Measurements from ENCODE around the gene ANKRD2.

Gene ANKRD2

DNA sequence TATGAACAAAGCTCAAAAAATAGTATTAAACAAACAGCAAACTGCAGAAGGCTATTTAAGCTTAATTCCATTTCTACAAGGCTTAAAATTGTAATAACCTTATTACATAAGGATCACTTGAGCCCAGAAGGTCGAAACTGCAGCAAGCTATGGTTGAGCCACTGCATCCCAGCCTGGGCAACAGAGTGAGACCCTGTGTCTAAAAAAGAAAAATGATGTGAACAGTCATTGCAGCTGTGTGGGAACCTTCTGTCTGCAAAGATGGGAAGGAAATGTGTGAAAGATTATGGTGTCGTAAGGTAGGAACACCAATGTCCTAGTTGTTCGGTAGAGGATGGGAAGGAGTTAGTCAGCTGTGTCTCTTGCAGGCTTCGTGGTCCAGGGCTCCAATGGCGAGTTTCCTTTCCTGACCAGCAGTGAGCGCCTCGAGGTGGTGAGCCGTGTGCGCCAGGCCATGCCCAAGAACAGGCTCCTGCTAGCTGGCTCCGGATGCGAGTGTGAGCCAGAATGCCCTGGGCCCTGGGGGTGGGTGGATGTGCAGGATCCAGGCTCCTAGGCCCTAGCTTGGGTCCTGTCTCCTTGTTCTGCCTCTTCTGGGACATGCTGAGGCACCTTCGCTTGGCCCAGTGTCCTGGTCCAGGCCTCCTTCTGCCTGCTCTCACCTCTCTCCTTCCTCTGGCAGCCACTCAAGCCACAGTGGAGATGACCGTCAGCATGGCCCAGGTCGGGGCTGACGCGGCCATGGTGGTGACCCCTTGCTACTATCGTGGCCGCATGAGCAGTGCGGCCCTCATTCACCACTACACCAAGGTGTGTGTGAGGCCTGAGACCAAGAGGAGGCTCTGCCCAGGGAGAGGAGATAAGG lies 26.1 kb downstream of the ANKRD2 start:
- DNase-seq = no peak

DNA sequence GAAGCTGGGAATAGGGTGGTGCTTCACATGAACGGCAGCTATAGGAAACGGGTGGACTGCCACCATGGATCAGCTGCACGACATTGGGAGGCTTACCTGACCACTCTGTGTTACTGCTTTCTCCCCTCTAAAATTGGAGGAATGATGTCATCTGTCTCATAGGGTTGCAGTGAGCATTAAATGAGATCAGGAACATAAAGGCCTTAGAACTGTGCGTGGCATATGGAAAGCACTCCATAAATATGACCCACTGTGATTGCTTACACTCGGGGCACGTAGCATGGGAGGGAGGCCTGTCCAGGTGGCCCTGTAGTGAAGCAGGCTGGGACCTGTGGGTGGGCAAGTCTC lies 26.7 kb downstream of the ANKRD2 start:
- no peak for DNase-seq

DNA sequence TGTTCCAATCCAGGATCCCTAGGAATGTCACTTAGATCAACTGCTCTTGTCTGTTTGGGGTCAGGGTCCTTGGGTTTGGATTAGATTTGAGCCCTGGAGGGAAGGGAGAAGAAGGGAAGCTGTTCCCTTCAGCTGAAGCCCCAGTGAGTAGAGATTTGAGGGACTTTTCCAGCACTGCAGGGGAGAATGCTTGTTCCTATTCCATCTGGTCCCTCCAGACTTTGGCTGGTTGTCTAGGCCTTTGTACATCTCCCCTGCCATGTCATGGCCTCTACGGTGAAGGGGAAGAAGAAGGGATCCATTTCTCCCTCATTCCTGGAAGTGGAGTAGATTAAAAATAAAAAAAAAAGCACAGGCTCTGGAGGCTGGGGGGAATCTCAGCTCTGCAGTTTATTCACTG lies 28.0 kb downstream of the ANKRD2 start:
- DNase-seq = no peak

DNA sequence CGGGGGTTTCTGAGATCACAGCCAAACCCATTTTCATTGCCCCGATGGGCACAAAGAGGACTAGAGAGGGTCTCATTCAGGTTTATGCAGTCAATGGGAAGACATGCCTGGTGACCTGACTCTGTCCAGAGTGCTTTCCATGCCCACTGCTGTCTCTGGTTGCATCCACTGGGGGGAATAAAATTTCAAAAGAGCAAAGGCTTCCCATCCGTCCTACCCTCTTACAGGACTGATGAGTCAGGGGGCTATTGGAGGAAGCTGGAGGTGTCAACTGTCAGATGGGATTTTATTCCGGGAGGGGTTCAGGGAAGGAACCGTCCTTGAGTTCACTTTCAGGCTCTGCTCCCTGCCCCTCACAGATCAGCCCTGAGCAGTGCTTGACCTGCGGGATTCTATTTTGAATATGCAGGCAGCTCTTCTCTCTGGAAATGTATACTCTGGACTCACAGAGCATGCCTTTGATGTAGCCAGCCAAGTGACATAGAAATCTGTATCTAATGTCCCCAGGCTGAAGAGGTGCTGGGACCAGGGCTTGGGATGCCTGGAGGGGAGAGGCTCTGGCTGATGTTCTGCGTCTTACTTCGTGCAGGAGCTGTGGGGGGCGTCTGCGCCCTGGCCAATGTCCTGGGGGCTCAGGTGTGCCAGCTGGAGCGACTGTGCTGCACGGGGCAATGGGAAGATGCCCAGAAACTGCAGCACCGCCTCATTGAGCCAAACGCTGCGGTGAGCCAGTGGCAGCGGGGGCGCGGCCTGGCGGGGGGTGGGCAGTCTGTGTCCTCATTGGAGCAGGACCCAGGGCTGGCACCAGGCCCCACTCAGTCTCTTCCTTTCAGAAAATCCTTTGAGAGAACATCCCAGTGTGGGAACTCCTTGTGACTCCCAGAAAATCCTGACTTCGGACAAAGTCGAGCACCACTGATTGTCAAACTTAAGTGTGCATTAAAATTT lies 29.0 kb downstream of the ANKRD2 start:
- DNase-seq = no peak

DNA sequence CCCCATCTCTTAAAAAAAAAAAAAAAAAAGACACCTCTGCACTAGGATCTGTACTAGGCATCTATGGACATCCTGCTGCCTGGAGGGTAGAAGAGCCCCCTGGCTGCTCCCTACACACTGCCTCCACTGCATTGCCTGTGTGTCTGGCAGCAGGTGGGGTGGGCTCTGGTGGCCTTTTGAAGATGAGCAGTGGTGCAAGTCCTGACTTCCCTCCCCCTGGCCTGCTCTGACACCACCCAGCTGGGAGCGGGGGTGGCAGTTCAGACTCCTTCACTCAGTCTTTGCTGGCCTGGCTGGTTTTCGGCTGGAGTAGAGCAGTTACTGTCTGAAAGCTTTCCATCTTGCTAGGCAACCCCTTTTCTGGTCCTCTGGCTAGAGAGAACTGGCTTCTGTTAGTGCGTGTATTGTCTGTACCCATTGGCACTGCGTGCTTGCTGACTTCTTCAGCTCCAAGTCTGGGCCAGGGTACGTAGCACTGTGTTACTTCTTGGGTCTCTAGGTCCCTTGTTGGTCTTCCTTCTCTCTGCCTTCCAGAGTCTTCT lies 34.6 kb downstream of the ANKRD2 start:
- DNase-seq = no peak

DNA sequence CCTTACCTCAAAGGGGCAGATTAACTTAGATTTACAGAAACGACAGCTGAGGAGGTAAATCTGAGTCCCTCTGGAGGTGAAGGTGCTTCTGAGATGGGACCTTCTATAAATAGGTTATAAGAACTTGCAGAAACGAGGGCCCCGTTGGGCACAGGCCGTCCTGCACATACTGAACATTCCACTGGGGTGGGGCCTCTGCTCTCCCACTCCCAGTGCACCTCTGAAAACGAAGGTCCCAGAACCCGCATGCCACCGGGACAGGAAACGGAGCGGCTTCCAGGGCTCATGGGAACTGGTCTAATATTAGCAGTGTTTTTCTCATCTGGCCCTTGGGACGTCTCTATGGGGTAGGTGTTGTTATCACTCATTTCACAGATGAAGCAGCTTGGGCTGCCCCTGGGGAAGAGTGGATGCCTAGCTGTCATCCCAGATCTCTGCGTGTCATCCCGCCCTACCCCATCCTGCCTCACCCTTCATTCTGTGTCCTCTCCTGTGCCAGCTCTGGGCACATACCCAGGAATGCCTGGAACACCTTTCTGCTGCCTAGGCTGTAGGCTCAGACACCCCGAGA lies 36.5 kb downstream of the ANKRD2 start:
- DNase-seq = no peak

DNA sequence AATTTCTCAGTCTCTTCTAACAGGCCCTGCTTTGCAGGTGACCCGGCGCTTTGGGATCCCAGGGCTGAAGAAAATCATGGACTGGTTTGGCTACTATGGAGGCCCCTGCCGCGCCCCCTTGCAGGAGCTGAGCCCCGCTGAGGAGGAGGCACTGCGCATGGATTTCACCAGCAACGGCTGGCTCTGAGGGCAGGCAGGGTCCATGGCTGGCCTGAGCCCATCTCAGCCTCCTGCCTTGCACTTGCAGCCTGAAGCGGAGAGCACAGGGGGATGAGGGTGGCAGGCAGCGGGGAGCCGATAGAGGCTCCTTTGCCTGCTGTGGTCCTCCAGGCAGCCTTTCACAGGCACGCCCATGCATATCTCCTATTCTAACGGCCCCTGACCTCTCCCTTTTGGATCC lies 38.9 kb downstream of the ANKRD2 start:
- DNase-seq = no peak

DNA sequence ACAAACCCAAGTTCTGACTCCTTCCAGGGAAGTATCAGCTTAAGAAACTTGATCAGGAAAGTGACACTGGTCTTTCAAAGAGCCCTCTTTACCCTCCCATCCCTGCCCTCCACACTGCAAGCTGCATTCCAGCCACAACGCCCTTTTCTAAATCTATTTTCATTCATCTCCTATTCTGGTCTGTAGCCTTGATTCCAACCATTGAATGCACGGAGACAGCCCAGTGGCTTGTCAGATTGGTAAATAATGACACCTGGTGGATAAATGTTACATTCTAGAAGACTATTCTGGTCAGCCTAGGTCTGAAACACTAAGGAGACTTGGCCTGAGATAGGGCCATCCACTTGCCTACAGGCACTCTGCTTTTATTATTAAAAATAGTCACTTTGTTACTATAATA lies 39.8 kb downstream of the ANKRD2 start:
- DNase-seq = no peak

DNA sequence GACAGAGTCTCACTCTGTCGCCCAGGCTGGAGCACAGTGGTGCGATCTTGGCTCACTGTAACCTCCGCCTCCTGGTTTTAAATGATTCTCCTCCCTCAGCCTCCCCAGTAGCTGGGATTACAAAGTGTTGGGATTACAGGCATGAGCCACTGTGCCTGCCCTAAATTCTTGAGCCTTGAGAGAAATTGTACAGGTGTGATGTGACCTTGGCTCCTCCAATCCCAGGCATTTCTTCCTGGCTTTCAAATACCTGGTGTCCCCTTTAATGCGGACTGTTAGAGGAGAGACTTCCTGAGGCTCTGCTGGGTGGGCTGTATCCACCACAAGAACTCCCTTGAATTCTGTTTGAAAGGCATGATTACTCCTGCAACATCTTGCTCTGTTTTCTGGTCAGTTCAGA lies 45.7 kb downstream of the ANKRD2 start:
- DNase-seq = no peak

DNA sequence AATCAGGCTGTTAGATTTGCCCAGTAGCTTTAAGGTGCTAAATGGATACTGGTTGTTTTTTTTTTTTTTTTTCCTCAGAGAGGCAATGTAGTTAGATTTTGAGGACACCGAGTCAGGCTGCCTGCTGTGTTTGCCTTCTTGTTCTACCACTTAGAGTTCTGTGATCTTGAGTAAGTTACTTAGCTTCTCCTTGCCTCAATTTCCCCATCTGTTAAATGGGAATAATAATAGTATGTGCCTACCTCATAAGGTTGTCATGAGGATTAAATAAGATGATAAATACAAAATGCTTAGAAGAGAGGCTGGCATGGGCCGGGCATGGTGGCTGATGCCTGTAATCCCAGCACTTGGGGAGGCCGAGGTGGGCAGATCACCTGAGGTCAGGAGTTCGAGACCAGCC lies 46.2 kb downstream of the ANKRD2 start:
- DNase-seq = no peak

DNA sequence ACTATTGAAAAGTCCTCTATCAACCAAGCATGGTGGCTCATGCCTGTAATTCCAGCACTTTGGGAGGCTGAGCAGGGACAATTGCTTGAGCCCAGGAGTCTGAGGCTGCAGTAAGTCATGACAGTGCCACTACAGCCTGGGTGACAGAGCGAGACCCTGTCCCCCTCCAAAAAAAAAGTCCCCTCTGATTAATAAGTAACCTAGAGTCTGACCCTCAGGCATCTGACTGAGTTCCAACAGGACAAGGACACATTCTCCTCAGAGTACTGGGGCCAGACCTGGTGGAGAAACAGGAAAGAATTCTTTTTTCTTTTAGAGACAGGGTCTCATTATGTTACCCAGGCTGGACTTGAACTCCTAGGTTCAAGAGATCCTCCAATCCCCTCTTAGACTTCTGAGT lies 50.7 kb downstream of the ANKRD2 start:
- DNase-seq = no peak

DNA sequence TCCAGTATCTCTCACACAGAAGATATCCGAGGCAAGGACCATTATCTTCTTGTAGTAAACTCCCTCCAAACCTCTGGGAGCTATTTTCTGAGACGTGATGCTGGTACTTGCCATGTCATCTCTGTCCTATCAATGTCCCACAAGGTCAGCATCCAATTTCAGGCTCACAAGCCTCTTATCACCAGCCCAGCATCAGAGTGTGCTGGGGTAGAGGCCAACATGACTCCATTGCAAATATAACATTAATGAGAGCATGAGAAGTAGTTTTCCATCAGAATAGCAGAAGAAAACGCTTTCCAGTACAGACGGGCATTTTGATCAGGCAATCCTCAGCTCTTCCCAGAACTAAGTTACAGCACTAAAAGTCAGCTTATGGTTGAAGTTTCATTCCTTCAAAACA lies 55.2 kb downstream of the ANKRD2 start:
- no peak for DNase-seq

DNA sequence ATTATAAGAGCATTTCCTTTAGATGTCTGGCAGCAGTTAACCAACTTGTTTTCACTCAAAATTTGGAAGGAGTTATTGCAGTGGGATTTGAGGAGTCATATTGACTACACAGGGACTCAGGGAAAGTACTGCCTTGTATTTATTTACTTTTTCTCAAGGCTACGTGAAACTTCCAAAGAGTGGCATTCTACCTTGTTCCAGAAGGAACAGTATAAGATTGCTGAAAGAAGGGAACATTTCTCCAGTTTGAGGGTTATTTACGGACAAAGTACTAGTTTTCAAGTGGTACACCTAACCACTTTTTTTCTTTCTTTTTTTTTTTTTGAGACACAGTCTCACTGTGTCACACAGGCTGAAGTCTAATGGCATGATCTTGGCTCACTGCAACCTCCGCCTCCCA lies 55.6 kb downstream of the ANKRD2 start:
- DNase-seq = no peak

DNA sequence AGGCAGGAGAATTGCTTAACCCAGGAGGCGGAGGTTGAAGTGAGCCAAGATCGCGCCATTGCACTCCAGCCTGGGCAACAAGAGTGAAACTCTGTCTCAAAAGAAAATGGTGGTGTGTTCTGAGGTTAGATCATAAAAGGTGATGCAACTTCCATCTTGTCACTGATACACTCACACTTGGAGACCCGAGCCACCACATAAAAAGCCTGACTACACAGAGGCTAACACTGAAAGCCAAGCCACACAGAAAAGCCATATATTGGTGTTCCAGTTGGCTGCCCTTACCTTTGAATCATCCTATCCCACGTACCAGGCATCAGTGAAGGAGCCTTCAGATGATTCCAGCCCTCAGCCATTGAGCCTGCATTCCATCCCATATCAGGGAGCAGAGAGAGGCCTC lies 56.7 kb downstream of the ANKRD2 start:
- no peak for DNase-seq

DNA sequence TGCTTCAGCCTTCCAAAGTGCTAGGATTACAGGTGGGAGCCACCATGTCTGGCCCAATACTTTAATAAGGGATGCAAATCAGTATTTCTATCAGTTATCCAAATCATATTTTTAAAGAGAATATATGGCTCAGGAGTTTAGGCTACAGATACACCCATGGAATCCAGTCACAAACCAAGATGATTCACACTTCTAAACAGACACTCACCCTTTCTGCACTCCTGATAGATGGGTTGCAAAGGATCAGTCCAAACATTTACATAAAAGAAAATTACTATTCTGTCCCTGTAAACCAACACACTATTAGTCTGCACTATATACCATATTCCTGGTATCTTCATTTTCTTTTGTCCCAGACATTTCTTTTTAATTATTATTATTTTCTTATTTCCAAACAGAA lies 58.5 kb downstream of the ANKRD2 start:
- DNase-seq = no peak

DNA sequence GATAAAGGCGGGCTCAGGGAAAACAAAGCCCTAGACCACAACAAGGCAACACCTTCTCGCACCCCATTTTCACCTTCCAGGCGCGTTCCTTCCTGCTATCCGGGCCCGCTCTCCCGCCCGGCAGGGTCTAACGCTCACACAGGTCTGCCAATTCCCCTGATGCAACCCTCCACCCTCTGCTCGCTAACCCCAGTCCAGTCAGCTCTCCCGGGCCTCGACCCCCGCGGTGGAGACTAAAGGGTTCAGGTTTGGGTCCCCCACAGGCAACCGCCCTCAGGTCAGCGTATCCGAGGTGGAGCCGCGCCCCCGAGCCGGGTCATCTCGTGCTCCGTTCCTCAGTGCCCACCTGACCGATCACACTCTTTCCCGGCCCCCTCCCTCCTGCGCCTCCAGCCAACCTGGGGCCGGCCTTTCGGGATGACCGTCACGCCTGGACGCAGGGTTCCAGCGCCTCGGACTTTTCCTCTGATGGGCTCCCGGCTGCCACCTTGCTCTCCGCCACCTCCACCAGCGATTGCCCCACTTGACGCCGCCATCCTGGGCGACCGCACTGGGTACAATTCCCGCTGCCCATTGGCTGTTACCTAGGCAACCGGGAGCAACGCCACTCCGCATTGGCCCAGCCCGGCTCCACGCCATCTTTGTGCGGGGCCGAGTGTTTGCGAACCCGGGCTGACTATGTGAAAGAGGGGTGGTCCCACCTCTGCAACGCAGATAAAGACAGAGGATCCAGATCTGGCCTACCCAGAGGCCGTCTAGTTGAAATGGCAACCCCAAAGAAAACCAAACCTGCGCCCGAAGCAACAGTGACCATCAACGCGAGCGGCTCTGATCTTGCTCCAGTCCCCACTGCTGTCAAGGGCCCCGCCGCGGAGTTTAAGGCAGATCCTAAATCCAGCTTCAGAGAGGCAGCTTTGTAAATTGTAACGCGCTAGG lies 60.6 kb downstream of the ANKRD2 start, which contains the start of gene MORN4:
MORN4 (minus strand) TSS at position 552 of the 936 bp plus-strand sequence. CDS start 13,847 bp downstream, outside the sequence.
- peak; percentile 52 for DNase-seq
